GM19238 (cell line): ENCODE measurements around the gene PHLDB2.

Experiments used
- DNase-seq: peaks from one replicate; pipeline ENCODE4 v3.0.0; 2011; ENCODE audit warnings: low spot score; ENCODE audit not compliant: insufficient read length

PHLDB2 gene

GRCh38 chr3:111850537-111850936 lies 8.5 kb upstream of the PHLDB2 start:
- DNase-seq, result no peak

GRCh38 chr3:111851511-111851954 lies 7.5 kb upstream of the PHLDB2 start:
- DNase-seq, result no peak

- no peak for DNase-seq
Observed at GRCh38 chr3:111852540-111852939, 6.5 kb upstream of the PHLDB2 start.

DNA sequence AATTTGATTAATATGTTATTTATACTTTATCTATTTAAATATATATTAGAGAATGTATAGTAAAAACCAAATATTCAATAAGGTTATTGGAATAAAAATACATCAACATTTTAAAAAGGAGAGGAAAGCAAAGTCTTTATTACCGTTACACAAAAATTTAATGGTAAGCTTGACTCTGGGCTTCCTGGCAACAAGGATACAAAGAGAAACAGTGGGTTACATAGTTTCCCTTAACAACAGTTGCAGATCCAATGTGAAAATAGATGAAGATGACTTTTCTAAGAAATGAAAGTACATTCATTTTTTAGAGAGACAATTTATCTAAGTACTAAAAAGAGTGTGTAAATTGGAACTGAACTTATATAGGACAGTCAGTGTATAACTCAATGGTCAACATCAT lies 6.0 kb upstream of the PHLDB2 start:
- DNase-seq, result no peak

GRCh38 chr3:111854990-111855389 lies 4.1 kb upstream of the PHLDB2 start:
- DNase-seq, result no peak

DNA sequence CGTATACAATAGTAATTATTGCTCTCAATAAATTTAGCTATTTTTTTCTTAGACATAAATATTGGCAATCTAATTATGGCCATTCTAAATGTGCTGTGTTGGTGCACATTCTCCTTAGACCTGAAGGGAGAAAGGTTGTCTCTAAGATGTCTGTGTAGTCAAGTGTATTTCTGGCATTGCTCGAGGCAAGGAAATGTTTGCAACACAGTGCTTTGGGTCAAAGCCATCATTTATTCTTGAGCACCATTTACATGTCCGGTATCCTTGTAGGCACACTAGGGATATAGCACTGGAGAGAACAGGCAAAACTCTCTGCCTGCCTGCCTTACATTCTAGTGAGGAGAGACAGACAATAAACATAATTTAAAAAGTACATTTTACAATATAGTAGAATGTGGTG lies 2.6 kb upstream of the PHLDB2 start:
- no peak for DNase-seq

DNA sequence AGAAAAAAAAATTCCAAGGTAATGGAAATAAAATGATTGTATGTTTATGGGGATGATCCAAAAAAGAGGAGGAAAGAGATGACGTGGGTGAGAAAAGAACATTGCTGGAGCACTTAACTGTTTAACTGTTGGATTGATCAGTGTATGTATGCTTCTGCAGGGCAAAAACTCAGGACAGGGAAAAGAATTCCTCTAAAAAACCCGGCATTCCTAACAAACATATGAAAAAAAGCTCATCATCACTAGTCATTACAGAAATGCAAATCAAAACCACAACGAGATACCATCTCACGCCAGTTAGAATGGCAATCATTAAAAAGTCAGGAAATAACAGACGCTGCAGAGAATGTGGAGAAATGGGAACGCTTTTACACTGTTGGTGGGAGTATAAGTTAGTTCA lies 1.6 kb upstream of the PHLDB2 start:
- no peak for DNase-seq

DNA sequence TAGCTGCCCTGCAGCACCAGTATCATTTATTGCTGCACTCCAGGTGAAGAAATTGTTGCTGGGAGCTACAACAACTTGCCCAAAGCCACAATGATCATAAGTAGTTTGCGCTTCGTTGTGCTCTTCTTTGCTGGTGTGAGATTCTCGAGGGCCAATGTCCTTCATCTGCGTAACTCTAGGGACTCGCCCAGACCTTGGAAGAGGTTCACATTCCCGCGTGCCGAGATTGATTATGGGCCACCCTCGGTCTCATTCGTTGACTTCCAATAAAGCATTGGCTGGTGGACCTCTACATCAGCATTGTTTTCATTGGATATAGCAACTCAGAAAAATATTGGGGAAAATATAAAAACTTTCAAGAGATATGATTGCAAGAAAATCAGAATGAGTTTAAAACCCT lies 423 bp upstream of the PHLDB2 start:
- DNase-seq, result no peak

GRCh38 chr3:111859974-111860859 lies 1.2 kb downstream of the PHLDB2 start:
- DNase-seq, result peak; percentile 72

- no peak for DNase-seq
Observed at GRCh38 chr3:111861391-111861790, 2.3 kb downstream of the PHLDB2 start.

DNA sequence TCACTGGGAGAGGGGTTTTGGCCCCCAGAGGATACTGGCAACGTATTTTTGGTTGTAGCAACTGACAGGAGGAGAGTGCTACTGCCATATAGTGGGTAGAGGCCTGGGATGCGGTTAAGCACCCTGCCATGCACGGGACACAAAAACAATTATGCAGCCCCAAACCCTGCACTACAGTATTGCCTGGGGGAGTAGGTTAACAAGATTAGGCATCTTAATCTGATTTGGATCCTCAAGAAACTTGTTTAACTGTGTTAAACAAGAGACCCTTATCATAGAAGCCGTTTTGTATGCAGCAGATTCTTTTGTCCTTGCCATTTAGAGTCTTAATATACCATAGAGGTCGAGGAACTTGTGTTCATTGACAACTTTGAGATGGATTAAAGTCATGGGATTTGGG lies 3.4 kb downstream of the PHLDB2 start:
- no peak for DNase-seq

GRCh38 chr3:111862974-111863373 lies 3.9 kb downstream of the PHLDB2 start:
- no peak for DNase-seq

DNA sequence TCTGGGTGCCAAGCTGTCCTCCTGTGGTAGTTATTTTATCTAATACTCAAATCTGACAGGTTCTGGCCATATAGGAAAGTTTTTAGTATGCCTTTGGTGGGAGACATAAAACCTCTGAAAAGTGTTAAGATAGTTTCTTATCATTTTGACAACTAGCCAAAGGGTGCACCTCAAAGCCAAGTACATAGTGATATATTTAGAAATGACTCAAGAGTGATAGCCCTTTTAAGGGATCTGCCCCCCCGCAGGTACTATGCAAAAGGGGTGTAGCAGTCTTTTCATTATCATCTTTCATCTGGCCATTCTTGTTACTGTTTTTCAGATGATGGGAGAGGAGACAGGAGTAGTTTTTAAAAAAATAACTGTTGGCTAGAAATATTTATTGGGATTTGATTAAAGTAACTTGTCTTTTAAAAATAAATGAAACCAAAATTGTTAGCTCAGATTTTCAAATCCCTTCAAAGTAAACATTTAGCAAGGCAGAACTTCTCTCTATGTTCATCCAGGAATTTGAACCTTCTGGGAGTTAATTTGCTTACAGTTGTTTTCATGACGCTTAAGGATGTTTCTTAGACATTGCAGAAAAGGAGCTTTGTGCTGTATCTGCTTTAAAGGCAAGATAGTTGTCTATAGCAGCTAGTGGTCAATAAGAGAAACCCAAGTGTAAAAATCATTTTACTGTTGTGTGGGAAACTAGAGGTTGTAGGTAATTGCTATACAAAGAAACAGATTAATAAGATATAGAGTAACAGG lies 5.1 kb downstream of the PHLDB2 start:
- no peak for DNase-seq

DNA sequence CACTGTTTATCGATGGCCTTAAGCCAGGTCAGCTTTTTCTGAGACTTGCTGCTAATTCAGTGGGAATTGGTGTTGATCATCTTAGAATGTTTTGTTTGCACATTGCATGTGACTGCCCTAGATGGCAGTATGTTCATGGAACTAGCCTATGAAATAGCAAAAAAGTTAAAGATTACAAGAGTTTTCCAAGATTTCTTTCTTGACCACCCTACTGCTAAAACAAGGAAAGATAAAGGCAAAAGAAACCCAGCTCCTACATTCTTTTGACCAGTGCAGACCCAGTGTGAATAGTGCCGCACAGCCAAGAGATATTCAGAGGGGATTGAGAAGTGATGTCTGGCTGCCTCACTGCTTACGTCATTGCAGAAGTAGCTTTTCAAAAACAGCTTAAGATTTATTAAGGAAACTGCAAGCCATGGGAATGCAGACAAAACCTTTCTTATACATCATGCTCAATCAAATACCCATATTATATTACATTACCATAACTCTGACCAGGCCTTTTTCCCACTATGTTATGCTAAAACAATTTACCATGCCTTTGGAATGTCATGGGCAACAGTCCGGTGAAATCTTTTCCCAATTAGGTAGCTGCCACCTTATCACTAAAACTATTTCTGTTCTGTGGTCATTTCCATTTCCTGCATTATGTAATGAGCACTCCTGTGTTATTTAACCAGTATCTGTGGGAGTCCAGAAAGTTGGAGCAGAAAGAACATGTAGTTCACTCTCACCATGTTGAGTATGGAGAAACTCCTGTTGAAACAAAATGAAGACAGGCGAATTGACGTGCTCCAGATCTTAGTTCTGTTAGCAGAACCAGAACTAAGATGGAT lies 6.0 kb downstream of the PHLDB2 start:
- DNase-seq, result no peak

DNA sequence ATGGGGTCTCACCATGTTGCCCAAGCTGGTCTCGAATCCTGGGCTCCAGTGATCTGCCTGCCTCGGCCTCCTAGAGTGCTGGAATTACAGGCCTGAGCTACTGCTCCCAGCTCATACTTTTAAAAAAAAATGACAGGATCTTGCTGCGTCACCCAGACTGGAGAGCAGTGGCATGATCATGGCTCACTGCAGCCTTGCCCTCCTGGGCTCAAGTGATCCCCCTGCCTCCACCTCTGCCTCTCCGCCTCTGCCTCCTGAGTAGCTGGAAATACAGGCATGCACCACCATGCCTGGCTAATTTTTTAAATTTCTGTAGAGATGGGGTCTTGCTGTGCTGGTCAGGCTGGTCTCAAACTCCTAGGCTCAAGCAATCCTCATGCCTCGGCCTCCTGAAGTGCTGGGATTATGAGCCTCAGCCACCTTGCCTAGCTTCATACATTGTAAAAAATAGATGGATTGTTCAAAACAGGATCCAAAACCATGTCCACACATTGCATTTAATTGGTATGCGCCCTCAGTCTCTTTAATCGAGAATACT lies 8.9 kb downstream of the PHLDB2 start:
- no peak for DNase-seq

GRCh38 chr3:111870620-111871019 lies 11.6 kb downstream of the PHLDB2 start:
- no peak for DNase-seq

DNA sequence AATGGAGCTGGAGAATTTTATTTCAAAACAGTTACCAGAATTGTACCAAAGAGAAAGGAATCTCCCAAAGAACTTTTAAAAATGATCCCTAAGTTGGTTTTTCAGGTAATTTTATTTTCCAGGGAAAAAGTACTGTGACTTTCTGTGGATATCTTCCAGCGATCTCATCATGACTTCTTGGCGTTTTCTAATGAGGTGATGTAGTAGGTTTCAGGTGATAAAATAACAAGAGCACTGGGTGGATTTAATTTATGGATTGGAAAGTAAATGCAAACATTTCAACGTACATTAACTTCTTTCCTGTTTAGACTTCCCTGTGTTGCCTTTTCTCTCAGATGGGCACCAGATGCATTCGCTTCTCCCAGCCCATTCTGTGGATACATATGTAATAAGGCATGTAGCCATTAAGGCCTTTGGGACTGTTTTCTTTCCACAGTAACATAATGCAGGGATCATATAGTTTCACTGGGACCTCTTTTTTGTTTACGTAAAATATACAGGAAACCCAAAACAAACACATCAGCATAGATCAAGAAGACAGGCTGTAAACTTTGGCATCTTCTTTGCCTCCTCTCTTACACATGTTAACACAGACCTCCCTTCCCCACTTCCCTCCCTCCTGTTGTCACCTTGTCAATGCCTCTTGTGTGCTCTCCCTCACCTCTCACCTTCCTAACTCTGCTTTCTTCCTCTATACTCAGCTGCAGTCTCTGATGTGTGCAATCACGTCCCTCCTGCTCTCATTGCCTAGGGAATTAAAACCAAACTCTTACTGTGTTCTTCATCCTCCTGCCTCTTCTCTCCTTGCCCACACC lies 13.0 kb downstream of the PHLDB2 start:
- DNase-seq, result no peak

DNA sequence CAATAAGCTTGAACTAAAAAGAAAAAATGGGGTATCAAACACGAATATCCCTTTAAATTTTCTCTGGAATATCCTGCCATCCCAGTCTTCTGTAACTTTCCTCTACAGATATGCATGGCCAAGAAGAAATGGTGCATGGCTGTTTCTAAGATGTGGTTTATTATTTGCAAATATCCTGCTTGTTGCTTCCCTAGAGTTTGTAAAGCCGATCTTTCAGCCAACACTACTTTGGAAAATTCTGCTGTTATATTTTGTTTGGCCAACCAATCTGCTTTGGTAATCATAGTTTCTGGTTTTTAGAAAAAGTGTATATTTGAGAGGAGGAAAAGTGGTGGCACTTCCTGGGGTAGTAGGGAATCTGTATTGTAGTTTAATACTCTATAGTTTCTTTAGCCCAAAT lies 13.9 kb downstream of the PHLDB2 start:
- DNase-seq, result no peak

DNA sequence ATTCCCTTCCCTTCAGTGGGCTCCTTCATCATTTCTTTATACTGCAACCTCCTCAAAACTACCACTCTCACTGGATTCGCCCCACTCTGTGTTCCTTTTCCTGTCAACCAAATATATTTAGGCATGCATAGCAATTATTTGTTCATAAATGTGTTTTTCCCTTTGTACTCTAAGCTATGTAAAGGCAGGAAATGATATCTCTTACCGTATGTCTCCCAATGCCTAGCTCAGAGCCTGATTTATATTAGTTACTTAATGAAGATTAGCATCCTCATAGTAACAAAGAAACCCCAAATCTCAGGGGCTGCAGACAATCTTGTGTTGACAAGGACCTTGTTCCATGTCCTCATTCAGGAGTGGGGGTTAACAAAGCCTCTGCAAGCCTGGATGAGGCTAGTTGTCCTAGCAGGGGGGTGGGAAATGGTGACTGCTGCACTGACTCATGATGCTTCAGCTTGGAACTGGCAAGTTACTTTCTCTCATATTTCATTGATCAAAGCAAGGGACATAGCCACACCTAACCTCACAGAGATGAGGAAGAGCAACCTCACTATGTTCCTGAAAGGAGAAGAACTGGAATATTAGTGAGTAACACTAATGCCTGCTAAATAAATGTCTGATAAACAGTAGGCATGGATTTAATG lies 15.2 kb downstream of the PHLDB2 start:
- no peak for DNase-seq

DNA sequence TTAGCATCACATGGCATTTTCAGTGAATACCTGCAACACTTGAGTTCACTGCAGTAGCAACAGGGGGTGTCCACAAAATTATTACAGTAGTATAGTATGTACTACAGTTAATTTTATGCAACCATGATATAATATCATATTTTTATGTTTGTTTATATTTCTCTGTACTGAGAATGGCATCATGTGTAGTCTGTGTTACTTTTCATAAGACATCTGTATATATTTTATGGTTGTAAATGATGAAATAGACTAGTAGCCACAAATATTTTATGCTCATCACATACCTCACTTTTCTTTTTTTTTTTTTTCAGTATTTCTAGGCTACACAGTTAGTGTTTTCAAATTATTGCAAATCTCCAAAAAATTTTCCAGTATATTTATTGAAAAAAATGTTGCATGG lies 22.4 kb downstream of the PHLDB2 start:
- DNase-seq, result no peak
